WI38 (cell line): ENCODE data around the gene CEACAM5.

Experiments used
- H3K4me3 ChIP-seq: 2 replicates; pipeline ENCODE4 v1.5.1; 2011; ENCODE audit warnings: low read depth, mild to moderate bottlenecking, control low read depth, low read length
- TF ChIP-seq, protein P1 (sequence below): IDR thresholded peaks from 2 replicates; pipeline ENCODE4 v1.5.1; 2012; ENCODE audit warnings: low read depth, mild to moderate bottlenecking, control low read depth, low read length

Gene CEACAM5

DNA sequence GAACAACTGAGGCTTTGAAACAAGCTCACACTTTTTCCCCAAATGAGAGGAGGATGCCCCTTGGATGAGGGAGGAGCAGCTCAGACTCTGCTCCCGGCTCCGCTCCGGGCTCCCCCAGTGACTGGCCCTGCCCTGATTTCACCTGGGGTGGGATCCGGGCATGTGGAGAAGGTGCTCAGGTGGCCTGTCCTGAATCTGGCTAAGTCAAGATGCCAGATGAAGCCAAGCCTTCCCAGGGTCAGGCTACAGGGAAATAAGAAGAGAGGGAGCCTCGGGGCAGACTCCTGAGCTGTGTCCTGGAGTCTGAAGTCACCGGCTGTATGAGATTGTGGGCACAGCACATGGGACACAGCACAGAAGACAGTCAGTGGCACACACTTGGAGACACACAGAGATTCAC is 10.3 kb downstream of the CEACAM5 start:
- no peak overlapping the region for H3K4me3 ChIP-seq
- TF ChIP-seq, protein P1, sequence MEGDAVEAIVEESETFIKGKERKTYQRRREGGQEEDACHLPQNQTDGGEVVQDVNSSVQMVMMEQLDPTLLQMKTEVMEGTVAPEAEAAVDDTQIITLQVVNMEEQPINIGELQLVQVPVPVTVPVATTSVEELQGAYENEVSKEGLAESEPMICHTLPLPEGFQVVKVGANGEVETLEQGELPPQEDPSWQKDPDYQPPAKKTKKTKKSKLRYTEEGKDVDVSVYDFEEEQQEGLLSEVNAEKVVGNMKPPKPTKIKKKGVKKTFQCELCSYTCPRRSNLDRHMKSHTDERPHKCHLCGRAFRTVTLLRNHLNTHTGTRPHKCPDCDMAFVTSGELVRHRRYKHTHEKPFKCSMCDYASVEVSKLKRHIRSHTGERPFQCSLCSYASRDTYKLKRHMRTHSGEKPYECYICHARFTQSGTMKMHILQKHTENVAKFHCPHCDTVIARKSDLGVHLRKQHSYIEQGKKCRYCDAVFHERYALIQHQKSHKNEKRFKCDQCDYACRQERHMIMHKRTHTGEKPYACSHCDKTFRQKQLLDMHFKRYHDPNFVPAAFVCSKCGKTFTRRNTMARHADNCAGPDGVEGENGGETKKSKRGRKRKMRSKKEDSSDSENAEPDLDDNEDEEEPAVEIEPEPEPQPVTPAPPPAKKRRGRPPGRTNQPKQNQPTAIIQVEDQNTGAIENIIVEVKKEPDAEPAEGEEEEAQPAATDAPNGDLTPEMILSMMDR: no peak

GRCh38 chr19:41720103-41720502 is 11.7 kb downstream of the CEACAM5 start:
- H3K4me3 ChIP-seq: no peak overlapping the region
- TF ChIP-seq, protein P1: no peak

GRCh38 chr19:41726493-41726892 is 18.1 kb downstream of the CEACAM5 start:
- no peak overlapping the region for H3K4me3 ChIP-seq
- TF ChIP-seq, protein P1: no peak

DNA sequence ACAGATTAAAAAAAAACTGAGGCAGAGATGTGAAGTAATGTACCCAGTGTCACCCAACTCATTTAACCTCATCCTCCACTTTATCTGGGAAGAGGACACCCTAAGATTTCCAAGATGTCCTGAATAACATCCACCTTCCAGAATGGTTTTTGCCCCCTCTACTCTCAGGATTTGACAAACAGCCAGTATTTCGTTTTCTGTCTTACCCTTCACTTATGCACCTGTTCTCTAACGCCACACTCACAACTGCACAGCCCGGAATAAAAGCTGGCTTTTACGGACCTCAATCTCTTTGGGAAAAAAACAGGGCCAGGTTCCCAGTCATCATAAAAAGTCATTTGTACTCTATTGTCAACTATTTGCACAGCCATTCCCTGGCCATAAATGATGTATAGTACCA is 25.7 kb downstream of the CEACAM5 start:
- H3K4me3 ChIP-seq: no peak overlapping the region
- TF ChIP-seq, protein P1: no peak

DNA sequence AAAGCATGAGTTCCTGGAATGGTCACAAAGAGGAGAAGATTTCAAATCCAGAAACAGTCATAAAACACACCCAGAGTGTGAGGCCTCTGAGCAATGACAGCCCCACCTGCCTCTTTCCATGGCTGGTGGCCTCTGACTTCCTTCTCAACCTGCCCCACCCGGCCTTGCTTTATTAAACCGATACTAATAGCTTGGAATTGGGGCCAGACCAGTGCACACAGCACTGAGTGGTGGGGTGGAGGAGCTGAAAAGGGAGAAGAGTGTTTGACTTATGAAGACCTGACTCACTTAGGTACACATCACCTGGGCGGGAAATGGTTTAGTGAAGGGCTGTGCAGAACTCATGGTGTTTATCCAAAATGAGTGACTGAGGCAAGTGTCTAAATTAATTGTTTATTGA is 26.2 kb downstream of the CEACAM5 start:
- TF ChIP-seq, protein P1: no peak
- H3K4me3 ChIP-seq: no peak overlapping the region

- no peak overlapping the region for H3K4me3 ChIP-seq
- TF ChIP-seq, protein P1: no peak
These were observed 26.7 kb downstream of the CEACAM5 start for GRCh38 chr19:41735071-41735600.

- TF ChIP-seq, protein P1: no peak
- H3K4me3 ChIP-seq: no peak overlapping the region
These were observed 30.9 kb downstream of the CEACAM5 start for GRCh38 chr19:41739361-41739760.
